Gastroesophageal sphincter (tissue), 3 donors: ENCODE results near the gene PCDHB14.
A peak's percentile ranks its signal among the peaks of the same experiment; 100 is the strongest.

Experiments used
- POLR2AphosphoS5 ChIP-seq: sonication (generic); formaldehyde crosslinking; IDR thresholded peaks from one replicate; pipeline ENCODE4 v1.6.1; 2017; ENCODE audit warnings: antibody characterized with exemption
- TF ChIP-seq, protein P1 (sequence below), 4 experiments: fragments of 200-600 bp in 2 of 4; fragments of 450-650 bp in 2 of 4; sonication (generic) in 1 of 4; IDR thresholded peaks; one replicate each; pipeline ENCODE4 v1.5.1; 2017 to 2019; ENCODE audit warnings: antibody characterized with exemption in 4 of 4, mild to moderate bottlenecking in 2 of 4, moderate library complexity in 2 of 4

DNA sequence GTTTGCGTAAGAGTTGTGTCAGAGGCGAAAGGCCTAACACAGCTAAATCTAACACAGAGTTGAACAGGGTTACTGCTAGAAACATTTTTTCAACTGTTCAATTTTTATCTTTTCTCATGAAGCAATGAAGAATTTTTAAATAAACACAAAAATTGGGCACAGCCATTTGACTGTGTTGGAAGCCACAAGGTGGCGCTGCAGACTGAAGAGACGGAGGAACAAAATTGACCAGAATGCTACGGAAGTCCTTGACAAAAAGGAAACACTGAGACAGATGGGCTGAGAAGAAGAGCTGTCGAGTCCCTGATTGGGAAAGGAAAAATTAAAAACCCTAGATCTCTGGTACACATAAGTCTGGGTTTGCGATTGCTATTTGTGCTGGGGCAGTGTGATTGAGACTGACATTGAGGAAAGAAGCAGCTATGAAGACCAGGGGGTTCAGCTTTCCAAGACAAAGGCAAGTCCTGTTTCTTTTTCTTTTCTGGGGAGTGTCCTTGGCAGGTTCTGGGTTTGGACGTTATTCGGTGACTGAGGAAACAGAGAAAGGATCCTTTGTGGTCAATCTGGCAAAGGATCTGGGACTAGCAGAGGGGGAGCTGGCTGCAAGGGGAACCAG lies 36.1 kb upstream of the PCDHB14 start, which contains the start of gene PCDHB9:
- TF ChIP-seq, protein P1, sequence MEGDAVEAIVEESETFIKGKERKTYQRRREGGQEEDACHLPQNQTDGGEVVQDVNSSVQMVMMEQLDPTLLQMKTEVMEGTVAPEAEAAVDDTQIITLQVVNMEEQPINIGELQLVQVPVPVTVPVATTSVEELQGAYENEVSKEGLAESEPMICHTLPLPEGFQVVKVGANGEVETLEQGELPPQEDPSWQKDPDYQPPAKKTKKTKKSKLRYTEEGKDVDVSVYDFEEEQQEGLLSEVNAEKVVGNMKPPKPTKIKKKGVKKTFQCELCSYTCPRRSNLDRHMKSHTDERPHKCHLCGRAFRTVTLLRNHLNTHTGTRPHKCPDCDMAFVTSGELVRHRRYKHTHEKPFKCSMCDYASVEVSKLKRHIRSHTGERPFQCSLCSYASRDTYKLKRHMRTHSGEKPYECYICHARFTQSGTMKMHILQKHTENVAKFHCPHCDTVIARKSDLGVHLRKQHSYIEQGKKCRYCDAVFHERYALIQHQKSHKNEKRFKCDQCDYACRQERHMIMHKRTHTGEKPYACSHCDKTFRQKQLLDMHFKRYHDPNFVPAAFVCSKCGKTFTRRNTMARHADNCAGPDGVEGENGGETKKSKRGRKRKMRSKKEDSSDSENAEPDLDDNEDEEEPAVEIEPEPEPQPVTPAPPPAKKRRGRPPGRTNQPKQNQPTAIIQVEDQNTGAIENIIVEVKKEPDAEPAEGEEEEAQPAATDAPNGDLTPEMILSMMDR (IDR thresholded peaks at IDR 0.05), result peak in 1 of 4 experiments; percentile 17
- TF ChIP-seq POLR2AphosphoS5, result no peak
